KMS-11 (cell line): ENCODE results near the gene PRCD.
A peak's percentile ranks its signal among the peaks of the same experiment; 100 is the strongest.

Source experiments
- H2AFZ ChIP-seq: fragments of 200-600 bp; sonication (generic); 2 replicates; pipeline ENCODE4 v1.6.1; 2016; ENCODE audit warnings: antibody characterized with exemption, mixed run types, low read depth
- H3K27ac ChIP-seq: fragments of 200-600 bp; sonication (generic); 2 replicates; pipeline ENCODE4 v1.6.1; 2016; ENCODE audit warnings: mild to moderate bottlenecking, mixed run types
- H3K27me3 ChIP-seq: fragments of 200-600 bp; sonication (generic); 2 replicates; pipeline ENCODE4 v1.6.1; 2017; ENCODE audit warnings: mild to moderate bottlenecking, low read depth, mixed run types, moderate library complexity; ENCODE audit not compliant: insufficient read depth
- H3K36me3 ChIP-seq: fragments of 200-600 bp; sonication (generic); 2 replicates; pipeline ENCODE4 v1.6.1; 2017; ENCODE audit warnings: mild to moderate bottlenecking, mixed run types; ENCODE audit not compliant: insufficient read depth
- H3K4me1 ChIP-seq: fragments of 200-600 bp; sonication (generic); 2 replicates; pipeline ENCODE4 v1.6.1; 2016; ENCODE audit warnings: mild to moderate bottlenecking, low read depth, mixed run types; ENCODE audit not compliant: poor library complexity, severe bottlenecking
- H3K4me2 ChIP-seq: fragments of 200-600 bp; sonication (generic); 2 replicates; pipeline ENCODE4 v1.7.0; 2016; ENCODE audit warnings: mild to moderate bottlenecking, mixed run types
- H3K4me3 ChIP-seq: fragments of 200-600 bp; sonication (generic); IDR thresholded peaks from 2 replicates; pipeline ENCODE4 v1.6.1; 2017; ENCODE audit warnings: low read depth, low read length, mixed read lengths; ENCODE audit not compliant: insufficient read depth
- H3K79me2 ChIP-seq: fragments of 200-600 bp; sonication (generic); 2 replicates; pipeline ENCODE4 v1.6.1; 2016; ENCODE audit warnings: low read depth, mixed run types; ENCODE audit not compliant: insufficient read depth
- H3K9ac ChIP-seq: fragments of 200-600 bp; sonication (generic); 2 replicates; pipeline ENCODE4 v1.6.1; 2016; ENCODE audit warnings: mild to moderate bottlenecking, mixed run types
- H4K20me1 ChIP-seq: fragments of 200-600 bp; sonication (generic); 2 replicates; pipeline ENCODE4 v1.6.1; 2016; ENCODE audit warnings: mild to moderate bottlenecking, mixed run types; ENCODE audit not compliant: insufficient read depth
- CTCF ChIP-seq: fragments of 200-600 bp; sonication (generic); conservative IDR thresholded peaks from 2 replicates; pipeline ENCODE4 v1.6.1; 2017; ENCODE audit warnings: low read depth, mild to moderate bottlenecking, antibody characterized with exemption, low read length, moderate library complexity, mixed read lengths

The PRCD gene

GRCh38 chr17:76560036-76560876 lies 20.4 kb downstream of the PRCD start:
- Histone ChIP-seq H2AFZ (no peak overlapping the region), H3K27ac (peak overlapping the region; percentile 20; the same call in 1 of the 2 replicates), H3K79me2 (peaks cover 56% of the 10 kb centered on the region), H3K27me3 (no peaks in the 10 kb centered on the region), H3K4me1 (peaks cover 48% of the 10 kb centered on the region), H3K4me3 (no peak overlapping the region), H3K9ac (peak overlapping the region; percentile 96; the same call in 1 of the 2 replicates), H4K20me1 (peaks cover 29% of the 10 kb centered on the region), H3K4me2 (peak overlapping the region; percentile 79), H3K36me3 (peaks cover 27% of the 10 kb centered on the region)
- no peak for TF ChIP-seq CTCF

- H3K4me2 ChIP-seq, result peak overlapping the region; percentile 79; the same call in 1 of the 2 replicates
- H3K27me3 ChIP-seq, result no peaks in the 10 kb centered on the region
- peaks cover 32% of the 10 kb centered on the region for H4K20me1 ChIP-seq
- peaks cover 56% of the 10 kb centered on the region for H3K79me2 ChIP-seq
- no peak overlapping the region for H3K27ac ChIP-seq
- no peak overlapping the region for H3K4me3 ChIP-seq
- no peak overlapping the region for H3K9ac ChIP-seq
- H2AFZ ChIP-seq, result no peak overlapping the region
- no peak for TF ChIP-seq CTCF
- peaks cover 27% of the 10 kb centered on the region for H3K36me3 ChIP-seq
- peaks cover 52% of the 10 kb centered on the region for H3K4me1 ChIP-seq
Observed at GRCh38 chr17:76560877-76561221, 21.0 kb downstream of the PRCD start.

GRCh38 chr17:76561332-76561731 lies 21.5 kb downstream of the PRCD start:
- no peak for TF ChIP-seq CTCF
- no peaks in the 10 kb centered on the region for H3K27me3 ChIP-seq
- no peak overlapping the region for H3K27ac ChIP-seq
- H3K4me2 ChIP-seq, result peak overlapping the region; percentile 79; the same call in 1 of the 2 replicates
- peaks cover 56% of the 10 kb centered on the region for H3K4me1 ChIP-seq
- no peak overlapping the region for H2AFZ ChIP-seq
- H3K79me2 ChIP-seq, result peaks cover 56% of the 10 kb centered on the region
- H3K4me3 ChIP-seq, result no peak overlapping the region
- peaks cover 27% of the 10 kb centered on the region for H3K36me3 ChIP-seq
- no peak overlapping the region for H3K9ac ChIP-seq
- H4K20me1 ChIP-seq, result peaks cover 35% of the 10 kb centered on the region

- Histone ChIP-seq H3K9ac (no peak overlapping the region), H3K4me3 (no peak overlapping the region), H3K4me1 (peaks cover 56% of the 10 kb centered on the region), H3K4me2 (no peak overlapping the region), H3K27ac (no peak overlapping the region), H3K36me3 (peaks cover 27% of the 10 kb centered on the region), H4K20me1 (peaks cover 35% of the 10 kb centered on the region), H3K27me3 (no peaks in the 10 kb centered on the region), H3K79me2 (peaks cover 56% of the 10 kb centered on the region), H2AFZ (no peak overlapping the region)
- TF ChIP-seq CTCF, result no peak
Observed at GRCh38 chr17:76561799-76562268, 22.0 kb downstream of the PRCD start.
